CD8-positive, alpha-beta memory T cell (primary cell): ENCODE data around the gene KRTAP4-3. TPM values are rescaled to one million over a fixed set of nuclear protein-coding genes. Genes with fewer than 3 reads are reported as not detected.
"Not testable (repeated sequence)": the region's sequence is repeated elsewhere in the genome, so short reads cannot be mapped to it uniquely, and the experiment has no call there.

Experiments used
- CTCF ChIA-PET: fragments of 350-600 bp; sonication (Branson Sonifier 250); formaldehyde crosslinking; loops from one replicate; lab custom pipeline; 2021; ENCODE audit warnings: antibody characterized with exemption; lab: Charles Lee
- POLR2A ChIA-PET: fragments of 350-600 bp; sonication (Branson Sonifier 250); formaldehyde crosslinking; loops from one replicate; lab custom pipeline; 2021; ENCODE audit warnings: antibody characterized with exemption; lab: Charles Lee
- DNase-seq, 5 donors: peaks; one replicate each; pipeline versions ENCODE4 v3.0.0 to v3.0.0-alpha.2; 2020 to 2022; ENCODE audit warnings: mixed read lengths in 1 of 5
- H3K27ac ChIP-seq: one replicate; pipeline ENCODE4 v1.7.0; 2013; ENCODE audit warnings: low read depth, mild to moderate bottlenecking, low read length, moderate library complexity
- H3K27me3 ChIP-seq: 2 replicates; pipeline ENCODE4 v1.7.0; 2013; ENCODE audit warnings: low read length, mild to moderate bottlenecking; ENCODE audit not compliant: insufficient read depth, poor library complexity, severe bottlenecking
- H3K36me3 ChIP-seq: 2 replicates; pipeline ENCODE4 v1.7.0; 2013; ENCODE audit warnings: mild to moderate bottlenecking, low read length, moderate library complexity; ENCODE audit not compliant: insufficient read depth
- H3K4me1 ChIP-seq: 2 replicates; pipeline ENCODE4 v1.7.0; 2013; ENCODE audit warnings: mild to moderate bottlenecking, low read length, moderate library complexity; ENCODE audit not compliant: insufficient read depth
- H3K4me3 ChIP-seq: 2 replicates; pipeline ENCODE4 v1.7.0; 2013; ENCODE audit warnings: mild to moderate bottlenecking, low read length
- H3K9me3 ChIP-seq: 2 replicates; pipeline ENCODE4 v1.7.0; 2013; ENCODE audit warnings: mild to moderate bottlenecking, low read length
- H3K27ac Mint-ChIP-seq, 8 donors: one replicate each; pipeline ENCODE4 v1.8.0; 2020 to 2021; ENCODE audit warnings: mixed read lengths in 8 of 8, mild to moderate bottlenecking in 6 of 8, inconsistent platforms in 3 of 8, moderate library complexity in 3 of 8
- H3K27me3 Mint-ChIP-seq, 2 donors: one replicate each; pipeline ENCODE4 v1.8.0; 2020 to 2021; ENCODE audit warnings: mixed read lengths in 2 of 2, mild to moderate bottlenecking in 1 of 2, moderate library complexity in 1 of 2
- H3K36me3 Mint-ChIP-seq, 3 donors: one replicate each; pipeline ENCODE4 v1.8.0; 2020 to 2021; ENCODE audit warnings: mixed read lengths in 3 of 3, inconsistent platforms in 1 of 3, mild to moderate bottlenecking in 1 of 3
- H3K4me1 Mint-ChIP-seq, 3 donors: one replicate each; pipeline ENCODE4 v1.8.0; 2020 to 2021; ENCODE audit warnings: mixed read lengths in 3 of 3, inconsistent platforms in 1 of 3, mild to moderate bottlenecking in 1 of 3
- H3K4me3 Mint-ChIP-seq, 7 donors: one replicate each; pipeline ENCODE4 v1.8.0; 2020 to 2021; ENCODE audit warnings: mixed read lengths in 7 of 7, mild to moderate bottlenecking in 6 of 7, moderate library complexity in 4 of 7, inconsistent platforms in 2 of 7
- H3K9me3 Mint-ChIP-seq, 5 donors: one replicate each; pipeline ENCODE4 v1.8.0; 2020 to 2022; ENCODE audit warnings: mixed read lengths in 5 of 5, mild to moderate bottlenecking in 3 of 5, moderate library complexity in 2 of 5, inconsistent platforms in 1 of 5
- polyA plus RNA-seq: library from polyadenylated mRNA; unstranded; fragments of 300-500 nt; fragmentation: Illumina TruSeq; gene quantifications from one replicate; pipeline ENCODE4 v1.2.3, GENCODE V29; 2021
- total RNA-seq, 2 experiments: library from RNA; stranded (reverse); gene quantifications; one replicate each; pipeline ENCODE4 v1.2.3, GENCODE V29; 2021

The KRTAP4-3 gene
- total and polyA plus RNA-seq, 3 experiments from 2014 or later, result not detected

DNA sequence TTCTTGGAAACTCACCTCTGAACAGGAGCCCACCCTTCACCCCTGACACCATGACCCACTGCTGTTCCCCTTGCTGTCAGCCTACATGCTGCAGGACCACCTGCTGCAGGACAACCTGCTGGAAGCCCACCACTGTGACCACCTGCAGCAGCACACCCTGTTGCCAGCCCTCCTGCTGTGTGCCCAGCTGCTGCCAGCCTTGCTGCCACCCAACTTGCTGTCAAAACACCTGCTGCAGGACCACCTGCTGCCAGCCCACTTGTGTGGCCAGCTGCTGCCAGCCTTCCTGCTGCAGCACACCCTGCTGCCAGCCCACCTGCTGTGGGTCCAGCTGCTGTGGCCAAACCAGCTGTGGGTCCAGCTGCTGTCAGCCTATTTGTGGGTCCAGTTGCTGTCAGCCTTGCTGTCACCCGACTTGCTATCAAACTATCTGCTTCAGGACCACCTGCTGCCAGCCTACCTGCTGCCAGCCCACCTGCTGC is 21.9 kb upstream of the KRTAP4-3 start, which contains the start of gene KRTAP9-1:
Gene KRTAP9-1, plus strand, starts transcription at position 51 of the 482 bp plus-strand sequence. Its CDS starts 0 bp downstream, at position 51.
- POLR2A ChIA-PET, H3K27ac Mint-ChIP-seq, H3K4me3 Mint-ChIP-seq, H3K27ac ChIP-seq, H3K36me3 ChIP-seq, CTCF ChIA-PET, H3K27me3 ChIP-seq, H3K4me1 Mint-ChIP-seq, H3K9me3 Mint-ChIP-seq, H3K9me3 ChIP-seq, H3K4me3 ChIP-seq, DNase-seq, H3K4me1 ChIP-seq: not testable (repeated sequence)
- peaks cover 0 to 12% (median 0%) of the 10 kb centered on the region in 3 donors for H3K36me3 Mint-ChIP-seq
- peaks cover 23 to 56% of the 10 kb centered on the region in 2 donors for H3K27me3 Mint-ChIP-seq

DNA sequence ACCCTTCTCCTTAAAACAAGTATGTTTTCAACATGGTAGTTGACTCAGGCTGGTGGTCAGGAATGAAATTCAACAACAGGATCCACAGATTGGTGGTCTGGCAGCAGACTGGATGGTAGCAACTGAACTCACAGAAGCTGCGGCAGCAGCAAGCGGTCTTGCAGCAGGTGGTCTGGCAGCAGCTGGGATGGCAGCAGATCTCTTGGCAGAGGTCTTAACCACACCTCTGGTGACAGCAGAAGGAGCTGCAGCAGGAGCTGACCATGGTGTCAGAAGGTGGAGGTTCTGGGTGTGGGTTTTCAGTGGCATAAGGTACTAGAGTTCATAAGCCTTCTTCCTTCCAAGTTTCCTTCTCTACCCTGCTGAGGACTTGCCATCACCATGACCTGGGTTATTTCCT is 18.9 kb upstream of the KRTAP4-3 start:
- Mint-ChIP-seq H3K36me3 (no peaks in the 10 kb centered on the region), H3K4me1 (no peaks in the 10 kb centered on the region), H3K27me3 (peaks cover 23 to 62% of the 10 kb centered on the region in 2 donors), H3K9me3 (no peaks in the 10 kb centered on the region), H3K4me3 (no peak overlapping the region), H3K27ac (no peak overlapping the region)
- POLR2A ChIA-PET, result no interaction called here
- no peaks in the 10 kb centered on the region for H3K9me3 ChIP-seq
- no peaks in the 10 kb centered on the region for H3K4me1 ChIP-seq
- no peaks in the 10 kb centered on the region for H3K36me3 ChIP-seq
- no peak overlapping the region for H3K27ac ChIP-seq
- CTCF ChIA-PET, result no interaction called here
- no peak overlapping the region for H3K4me3 ChIP-seq
- H3K27me3 ChIP-seq, result no peaks in the 10 kb centered on the region
- no peak for DNase-seq

DNA sequence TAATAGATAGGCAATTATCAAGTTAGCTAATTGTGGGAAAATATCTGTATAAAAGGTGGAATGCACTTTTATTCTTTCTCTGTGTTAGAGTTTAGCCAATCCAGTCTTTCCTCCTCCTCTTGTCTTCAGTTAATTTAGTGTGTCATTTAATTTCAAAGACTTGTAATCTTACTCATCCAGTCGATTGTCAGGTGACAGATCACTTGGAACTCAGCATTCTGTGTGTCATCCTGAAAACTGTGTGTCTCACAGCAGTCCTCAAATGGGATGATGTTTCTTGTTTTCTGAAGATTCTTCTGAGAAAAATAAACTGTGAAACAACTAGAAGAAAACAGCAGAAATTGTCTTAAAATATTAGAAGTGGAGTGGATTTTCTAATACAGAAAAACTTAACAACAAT is 17.0 kb upstream of the KRTAP4-3 start:
- CTCF ChIA-PET, result interaction anchor here (0.8 kb wide), 1 partner anchor 9 kb away, joined by 3 read pairs; no protein-coding TSS in a partner anchor
- Histone ChIP-seq H3K9me3 (no peaks in the 10 kb centered on the region), H3K36me3 (no peaks in the 10 kb centered on the region), H3K27me3 (no peaks in the 10 kb centered on the region), H3K4me1 (no peaks in the 10 kb centered on the region), H3K27ac (no peak overlapping the region), H3K4me3 (no peak overlapping the region)
- H3K9me3 Mint-ChIP-seq, result no peaks in the 10 kb centered on the region
- H3K27ac Mint-ChIP-seq, result no peak overlapping the region
- peaks cover 16 to 50% of the 10 kb centered on the region in 2 donors for H3K27me3 Mint-ChIP-seq
- H3K4me1 Mint-ChIP-seq, result no peaks in the 10 kb centered on the region
- no peaks in the 10 kb centered on the region for H3K36me3 Mint-ChIP-seq
- DNase-seq, result no peak
- H3K4me3 Mint-ChIP-seq, result no peak overlapping the region
- POLR2A ChIA-PET, result no interaction called here

DNA sequence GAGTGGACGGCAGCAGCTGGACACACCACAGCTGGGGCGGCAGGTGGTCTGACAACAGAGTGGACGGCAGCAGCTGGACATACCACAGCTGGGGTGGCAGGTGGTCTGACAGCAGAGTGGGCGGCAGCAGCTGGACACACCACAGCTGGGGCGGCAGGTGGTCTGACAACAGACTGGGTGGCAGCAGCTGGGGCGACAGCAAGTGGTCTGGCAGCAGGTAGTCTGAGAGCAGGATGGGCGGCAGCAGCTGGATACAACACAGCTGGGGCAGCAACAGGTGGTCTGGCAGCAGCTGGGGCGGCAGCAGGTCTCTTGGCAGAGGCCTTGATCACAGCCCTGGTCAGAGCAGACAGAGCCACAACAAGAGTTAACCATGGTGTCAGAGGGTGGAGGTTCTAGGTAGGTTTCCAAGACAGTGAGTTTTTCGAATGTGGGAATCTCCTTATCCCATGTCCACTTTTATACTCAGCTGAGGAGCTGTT is 16.5 kb upstream of the KRTAP4-3 start, which contains the start of gene KRTAP4-1:
Gene KRTAP4-1, minus strand, starts transcription at position 432 of the 482 bp plus-strand sequence. Its CDS starts 57 bp downstream, at position 375.
- DNase-seq, result no peak
- POLR2A ChIA-PET, result no interaction called here
- H3K9me3 ChIP-seq, result no peaks in the 10 kb centered on the region
- no peaks in the 10 kb centered on the region for H3K9me3 Mint-ChIP-seq
- no peaks in the 10 kb centered on the region for H3K27me3 ChIP-seq
- no peaks in the 10 kb centered on the region for H3K4me1 ChIP-seq
- H3K4me3 Mint-ChIP-seq, result no peak within 1 kb of the TSS
- no peaks in the 10 kb centered on the region for H3K36me3 Mint-ChIP-seq
- no peaks in the 10 kb centered on the region for H3K36me3 ChIP-seq
- H3K27me3 Mint-ChIP-seq, result peaks cover 16 to 48% of the 10 kb centered on the region in 2 donors
- no peaks in the 10 kb centered on the region for H3K4me1 Mint-ChIP-seq
- no peak within 1 kb of the TSS for H3K27ac ChIP-seq
- H3K27ac Mint-ChIP-seq, result peak within 1 kb of the TSS in 1 of 8 donors; percentile 83
- CTCF ChIA-PET, result interaction anchor here (0.8 kb wide), 1 partner anchor 9 kb away, joined by 3 read pairs; no protein-coding TSS in a partner anchor
- H3K4me3 ChIP-seq, result no peak within 1 kb of the TSS

DNA sequence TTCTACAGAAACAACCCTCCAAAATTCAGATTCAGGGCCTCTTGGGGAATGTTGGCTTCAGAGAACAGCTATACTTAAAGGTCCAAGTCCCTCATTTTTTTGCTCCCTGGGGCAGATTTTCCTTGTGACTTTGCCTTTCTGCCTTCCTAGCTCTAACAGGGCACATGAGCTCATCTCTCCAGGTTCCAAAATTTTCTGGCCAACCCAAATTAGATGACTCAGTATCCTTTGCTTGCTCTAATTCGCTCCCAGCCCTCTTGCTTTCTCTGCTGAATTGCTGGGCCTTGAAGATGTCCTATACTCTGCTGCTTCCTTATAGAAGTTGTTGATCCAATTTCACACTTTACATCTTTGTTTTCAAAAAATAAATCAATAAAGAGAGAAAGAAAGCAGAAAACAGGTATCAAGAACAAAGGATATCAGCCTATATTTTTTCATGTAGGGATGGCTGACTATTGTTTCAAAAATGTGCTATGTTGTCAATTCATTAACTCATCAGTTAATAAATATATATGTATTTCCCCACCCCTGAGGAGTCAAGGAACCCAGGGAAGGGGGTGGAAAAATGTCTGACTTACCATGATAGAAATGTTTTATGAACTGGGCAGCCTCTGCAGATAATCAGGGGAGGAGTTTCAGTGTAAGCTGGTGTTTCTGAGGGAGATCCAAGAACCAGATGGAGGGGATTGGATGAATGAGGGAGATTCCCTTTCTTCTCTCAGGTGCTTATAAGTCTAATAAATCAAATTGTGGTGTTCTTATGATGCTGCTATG is 11.0 kb upstream of the KRTAP4-3 start:
- Histone ChIP-seq H3K27ac (no peak overlapping the region), H3K4me3 (no peak overlapping the region), H3K36me3 (no peaks in the 10 kb centered on the region), H3K9me3 (no peaks in the 10 kb centered on the region), H3K27me3 (no peaks in the 10 kb centered on the region), H3K4me1 (no peaks in the 10 kb centered on the region)
- H3K36me3 Mint-ChIP-seq, result no peaks in the 10 kb centered on the region
- no peak overlapping the region for H3K4me3 Mint-ChIP-seq
- H3K4me1 Mint-ChIP-seq, result no peaks in the 10 kb centered on the region
- H3K9me3 Mint-ChIP-seq, result no peaks in the 10 kb centered on the region
- no peak for DNase-seq
- H3K27ac Mint-ChIP-seq, result peak overlapping the region in 1 of 8 donors; percentile 66
- peaks cover 7 to 17% of the 10 kb centered on the region in 2 donors for H3K27me3 Mint-ChIP-seq
- ChIA-PET POLR2A (no interaction called here), CTCF (no interaction called here)

DNA sequence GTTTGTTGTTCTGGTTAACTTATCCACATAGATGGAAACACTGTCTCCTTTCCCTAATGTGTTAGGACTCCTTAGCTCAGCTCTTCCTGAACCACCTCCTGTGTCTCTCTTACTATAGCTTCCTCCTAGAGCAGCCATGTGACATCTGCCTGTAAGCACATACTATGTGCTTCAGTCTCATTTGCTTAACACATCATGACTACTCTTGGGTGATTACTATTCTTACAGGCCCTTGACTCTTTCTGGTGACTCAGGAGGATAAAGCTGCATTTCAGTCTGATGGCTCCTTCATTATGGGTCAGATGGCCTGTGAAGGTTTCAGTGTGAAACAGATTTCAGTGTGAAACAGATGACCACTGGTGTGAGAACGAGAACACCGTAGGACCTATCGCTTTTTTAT is 10.3 kb upstream of the KRTAP4-3 start:
- Histone ChIP-seq H3K27me3 (no peaks in the 10 kb centered on the region), H3K4me3 (no peak overlapping the region), H3K27ac (peak overlapping the region; percentile 9), H3K36me3 (no peaks in the 10 kb centered on the region), H3K4me1 (no peaks in the 10 kb centered on the region), H3K9me3 (no peaks in the 10 kb centered on the region)
- CTCF ChIA-PET, result no interaction called here
- Mint-ChIP-seq H3K27ac (no peak overlapping the region), H3K9me3 (no peaks in the 10 kb centered on the region), H3K4me3 (no peak overlapping the region), H3K27me3 (peaks cover 6 to 16% of the 10 kb centered on the region in 2 donors), H3K4me1 (peaks cover 0 to 1% (median 0%) of the 10 kb centered on the region in 3 donors), H3K36me3 (no peaks in the 10 kb centered on the region)
- no peak for DNase-seq
- POLR2A ChIA-PET, result no interaction called here

DNA sequence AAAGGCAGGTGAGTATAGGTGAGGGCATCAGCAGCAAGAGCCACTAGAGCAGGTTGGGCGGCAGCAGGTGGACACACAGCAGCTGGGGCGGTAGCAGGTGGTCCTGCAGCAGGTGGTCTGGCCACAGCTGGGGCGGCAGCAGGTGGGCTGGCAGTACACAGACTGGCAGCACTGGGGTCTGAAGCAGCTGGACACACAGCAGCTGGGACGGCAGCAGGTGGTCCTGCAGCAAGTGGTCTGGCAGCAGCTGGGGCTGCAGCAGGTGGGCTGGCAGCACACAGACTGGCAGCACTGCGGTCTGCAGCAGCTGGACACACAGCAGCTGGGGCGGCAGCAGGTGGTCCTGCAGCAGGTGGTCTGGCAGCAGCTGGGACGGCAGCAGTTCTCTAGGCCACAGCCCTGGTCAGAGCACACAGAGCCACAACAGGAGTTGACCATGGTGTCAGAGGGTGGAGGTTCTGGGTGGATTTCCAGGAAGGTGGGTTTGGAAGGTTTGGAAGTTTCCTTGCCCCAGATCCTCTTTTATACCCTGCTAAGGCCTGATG is 9.8 kb upstream of the KRTAP4-3 start, which contains the start of gene KRTAP4-2:
Gene KRTAP4-2, minus strand, starts transcription at position 495 of the 545 bp plus-strand sequence. Its CDS starts 57 bp downstream, at position 438.
- no peaks in the 10 kb centered on the region for H3K4me1 ChIP-seq
- Mint-ChIP-seq H3K4me1 (peaks cover 0 to 2% (median 0%) of the 10 kb centered on the region in 3 donors), H3K36me3 (no peaks in the 10 kb centered on the region), H3K27me3 (peaks cover 6 to 16% of the 10 kb centered on the region in 2 donors), H3K9me3 (no peaks in the 10 kb centered on the region), H3K27ac (peak within 1 kb of the TSS in 2 of 8 donors; percentile 52 to 66), H3K4me3 (no peak within 1 kb of the TSS)
- CTCF ChIA-PET, result no interaction called here
- H3K27me3 ChIP-seq, result no peaks in the 10 kb centered on the region
- no peaks in the 10 kb centered on the region for H3K9me3 ChIP-seq
- DNase-seq, result no peak
- H3K27ac ChIP-seq, result peak within 1 kb of the TSS; percentile 9
- H3K4me3 ChIP-seq, result no peak within 1 kb of the TSS
- POLR2A ChIA-PET, result no interaction called here
- no peaks in the 10 kb centered on the region for H3K36me3 ChIP-seq
